H9 (cell line): ENCODE data around the gene HS2ST1. TPM values are rescaled to one million over a fixed set of nuclear protein-coding genes. Genes with fewer than 3 reads are reported as not detected.

ENCODE experiments used
- DNase-seq: peaks from one replicate; pipeline ENCODE4 v3.0.0-alpha.2; 2017
- H2AFZ ChIP-seq: one replicate; pipeline ENCODE4 v1.6.1; 2013; ENCODE audit warnings: mild to moderate bottlenecking, low read length, control low read depth, moderate library complexity
- H2AK5ac ChIP-seq: 2 replicates; pipeline ENCODE4 v1.6.1; 2013; ENCODE audit warnings: low read length, control low read depth, mixed read lengths; ENCODE audit not compliant: insufficient read length
- H2BK120ac ChIP-seq: one replicate; pipeline ENCODE4 v1.6.1; 2013; ENCODE audit warnings: low read depth, mild to moderate bottlenecking, low read length, control low read depth, inconsistent platforms; ENCODE audit not compliant: poor library complexity, severe bottlenecking
- H2BK12ac ChIP-seq: 2 replicates; pipeline ENCODE4 v1.6.1; 2013; ENCODE audit warnings: low read length, control low read depth, mixed read lengths, low read depth; ENCODE audit not compliant: insufficient read length
- H2BK15ac ChIP-seq: 2 replicates; pipeline ENCODE4 v1.6.1; 2013; ENCODE audit warnings: low read depth, low read length, control low read depth
- H2BK20ac ChIP-seq: one replicate; pipeline ENCODE4 v1.6.1; 2013; ENCODE audit warnings: low read depth, mild to moderate bottlenecking, low read length, control low read depth, inconsistent platforms; ENCODE audit not compliant: poor library complexity, severe bottlenecking
- H2BK5ac ChIP-seq: 2 replicates; pipeline ENCODE4 v1.6.1; 2013; ENCODE audit warnings: low read length, control low read depth, mixed read lengths; ENCODE audit not compliant: insufficient read length
- H3K14ac ChIP-seq: 2 replicates; pipeline ENCODE4 v1.6.1; 2013; ENCODE audit warnings: low read length, control low read depth; ENCODE audit not compliant: insufficient read depth
- H3K18ac ChIP-seq: 2 replicates; pipeline ENCODE4 v1.6.1; 2013; ENCODE audit warnings: low read depth, mild to moderate bottlenecking, mixed read lengths, low read length, control low read depth; ENCODE audit not compliant: insufficient read length
- H3K23ac ChIP-seq: 2 replicates; pipeline ENCODE4 v1.6.1; 2013; ENCODE audit warnings: low read length, control low read depth, mixed read lengths, low read depth; ENCODE audit not compliant: insufficient read length
- H3K23me2 ChIP-seq: 2 replicates; pipeline ENCODE4 v1.6.1; 2013; ENCODE audit warnings: low read depth, mild to moderate bottlenecking, mixed read lengths, low read length, control low read depth; ENCODE audit not compliant: insufficient read length, poor library complexity, severe bottlenecking
- H3K27ac ChIP-seq: 2 replicates; pipeline ENCODE4 v1.5.1; 2013; ENCODE audit warnings: low read length, control low read depth, mixed read lengths, low read depth; ENCODE audit not compliant: insufficient read length
- H3K27me3 ChIP-seq: 2 replicates; pipeline ENCODE4 v1.6.1; 2013; ENCODE audit warnings: low read length, control low read depth, inconsistent platforms; ENCODE audit not compliant: insufficient read depth
- H3K4ac ChIP-seq: 2 replicates; pipeline ENCODE4 v1.6.1; 2013; ENCODE audit warnings: low read depth, mild to moderate bottlenecking, control low read depth, inconsistent platforms, low read length, moderate library complexity
- H3K4me1 ChIP-seq: 2 replicates; pipeline ENCODE4 v1.6.1; 2013; ENCODE audit warnings: low read length, control low read depth, inconsistent platforms; ENCODE audit not compliant: insufficient read depth
- H3K4me2 ChIP-seq: 2 replicates; pipeline ENCODE4 v1.6.1; 2013; ENCODE audit warnings: low read length, control low read depth, mixed read lengths; ENCODE audit not compliant: insufficient read length, insufficient read depth
- H3K56ac ChIP-seq: 2 replicates; pipeline ENCODE4 v1.6.1; 2013; ENCODE audit warnings: low read depth, mild to moderate bottlenecking, mixed read lengths, low read length, control low read depth; ENCODE audit not compliant: insufficient read length
- H3K79me1 ChIP-seq: 2 replicates; pipeline ENCODE4 v1.6.1; 2013; ENCODE audit warnings: low read depth, mild to moderate bottlenecking, moderate library complexity, low read length, control low read depth, inconsistent platforms; ENCODE audit not compliant: insufficient read depth, poor library complexity, severe bottlenecking
- H3K79me2 ChIP-seq: 2 replicates; pipeline ENCODE4 v1.6.1; 2013; ENCODE audit warnings: low read length, control low read depth, inconsistent platforms; ENCODE audit not compliant: insufficient read depth
- H3K9ac ChIP-seq: 2 replicates; pipeline ENCODE4 v1.6.1; 2013; ENCODE audit warnings: low read length, control low read depth, mixed read lengths; ENCODE audit not compliant: insufficient read length; ENCODE audit errors: extremely low read depth
- H3K9me3 ChIP-seq: one replicate; pipeline ENCODE4 v1.6.1; 2013; ENCODE audit warnings: low read depth, low read length, inconsistent platforms; ENCODE audit not compliant: control insufficient read depth
- H3T11ph ChIP-seq: one replicate; pipeline ENCODE4 v1.6.1; 2013; ENCODE audit warnings: mild to moderate bottlenecking, low read length, control low read depth, inconsistent platforms
- H4K20me1 ChIP-seq: one replicate; pipeline ENCODE4 v1.6.1; 2013; ENCODE audit not compliant: control insufficient read depth, insufficient read length, insufficient read depth
- H4K5ac ChIP-seq: 2 replicates; pipeline ENCODE4 v1.6.1; 2013; ENCODE audit warnings: low read depth, mild to moderate bottlenecking, mixed read lengths, low read length, control low read depth; ENCODE audit not compliant: insufficient read length
- H4K8ac ChIP-seq: replicated peaks from 2 replicates; pipeline ENCODE4 v1.6.1; 2013; ENCODE audit warnings: low read length, control low read depth, mixed read lengths, low read depth; ENCODE audit not compliant: insufficient read length
- H4K91ac ChIP-seq: 2 replicates; pipeline ENCODE4 v1.6.1; 2013; ENCODE audit warnings: low read depth, mild to moderate bottlenecking, moderate library complexity, mixed read lengths, low read length, control low read depth; ENCODE audit not compliant: insufficient read length
- H3K27ac Mint-ChIP-seq, 3 experiments: 2 replicates in 2 of 3; 3 replicates in 1 of 3; pipeline ENCODE4 v1.8.0; 2020 to 2021; ENCODE audit warnings: mixed read lengths in 3 of 3, mild to moderate bottlenecking in 1 of 3, moderate library complexity in 1 of 3
- H3K27me3 Mint-ChIP-seq: 2 replicates; pipeline ENCODE4 v1.8.0; 2021; ENCODE audit warnings: low read depth, mild to moderate bottlenecking, moderate library complexity, mixed read lengths
- H3K36me3 Mint-ChIP-seq, 3 experiments: 2 replicates in 2 of 3; 3 replicates in 1 of 3; pipeline ENCODE4 v1.8.0; 2020 to 2021; ENCODE audit warnings: low read depth in 3 of 3, mixed read lengths in 3 of 3; ENCODE audit not compliant: insufficient read depth in 1 of 3
- H3K4me1 Mint-ChIP-seq, 2 experiments: 2 replicates each; pipeline ENCODE4 v1.8.0; 2020; ENCODE audit warnings: mixed read lengths in 2 of 2
- H3K4me3 Mint-ChIP-seq, 2 experiments: 2 replicates in 1 of 2; 3 replicates in 1 of 2; pipeline ENCODE4 v1.8.0; 2020 to 2021; ENCODE audit warnings: mild to moderate bottlenecking in 2 of 2, mixed read lengths in 2 of 2, moderate library complexity in 1 of 2
- H3K9me3 Mint-ChIP-seq, 2 experiments: 2 replicates in 1 of 2; 3 replicates in 1 of 2; pipeline ENCODE4 v1.8.0; 2020; ENCODE audit warnings: mild to moderate bottlenecking in 2 of 2, mixed read lengths in 2 of 2, moderate library complexity in 1 of 2
- CTCF ChIP-seq: fragments of 200-600 bp; sonication (generic); conservative IDR thresholded peaks from 3 replicates; pipeline ENCODE4 v1.8.0; 2021; ENCODE audit warnings: antibody characterized with exemption, mild to moderate bottlenecking
- WGBS: extraction: QIAGEN DNeasy Blood & Tissue Kit; methylation state at CpG from one replicate; pipeline ENCODE4 v1.1.7; 2013; ENCODE audit warnings: missing lambda C conversion rate, low lambda C conversion rate, mixed read lengths; ENCODE audit not compliant: insufficient read length; ENCODE audit errors: extremely low coverage; 5-methylcytosine and 5-hydroxymethylcytosine counted together
- total RNA-seq: library from RNA; stranded (reverse); gene quantifications from 2 replicates; pipeline ENCODE4 v1.2.1, GENCODE V29; 2021

The HS2ST1 gene
- total RNA-seq, 1 experiment from 2014 or later = 20.1 TPM

- H3K9ac ChIP-seq = no peak overlapping the region
- H2BK12ac ChIP-seq = no peak overlapping the region
- H3K4me1 ChIP-seq = no peaks in the 10 kb centered on the region
- no peak overlapping the region for H3K4ac ChIP-seq
- H3T11ph ChIP-seq = no peak overlapping the region
- peaks cover 2% of the 10 kb centered on the region; the same call in 1 of the 2 replicates for H3K79me2 ChIP-seq
- Mint-ChIP-seq H3K4me3 (no peak overlapping the region), H3K9me3 (no peaks in the 10 kb centered on the region; a peak in 1 of 5 replicates), H3K27ac (no peak overlapping the region), H3K36me3 (peaks cover 7 to 13% (median 11%) of the 10 kb centered on the region in 3 experiments), H3K4me1 (no peaks in the 10 kb centered on the region; a peak in 1 of 4 replicates), H3K27me3 (no peaks in the 10 kb centered on the region)
- H2BK20ac ChIP-seq = no peak overlapping the region
- TF ChIP-seq CTCF = no peak
- H4K20me1 ChIP-seq = no peaks in the 10 kb centered on the region
- H2AFZ ChIP-seq = no peak overlapping the region
- DNase-seq = no peak
- no peak overlapping the region for H4K8ac ChIP-seq
- H2AK5ac ChIP-seq = no peak overlapping the region
- no peak overlapping the region for H3K23ac ChIP-seq
- H4K5ac ChIP-seq = no peak overlapping the region
- no CpG with 5 or more reads among the region's 5 CpGs for WGBS
- H4K91ac ChIP-seq = no peak overlapping the region
- no peak overlapping the region for H3K18ac ChIP-seq
- H3K79me1 ChIP-seq = peaks cover 3% of the 10 kb centered on the region
- no peaks in the 10 kb centered on the region for H3K9me3 ChIP-seq
- H2BK5ac ChIP-seq = no peak overlapping the region
- H3K14ac ChIP-seq = no peak overlapping the region
- H3K4me2 ChIP-seq = no peak overlapping the region
- no peaks in the 10 kb centered on the region for H3K27me3 ChIP-seq
- no peak overlapping the region for H2BK120ac ChIP-seq
- no peak overlapping the region for H2BK15ac ChIP-seq
- no peak overlapping the region for H3K56ac ChIP-seq
- no peak overlapping the region for H3K27ac ChIP-seq
- no peaks in the 10 kb centered on the region for H3K23me2 ChIP-seq
Observed at GRCh38 chr1:86887479-86888162, 26.8 kb upstream of the HS2ST1 start.
